HFF-Myc (cell line): ENCODE data around the gene CYTL1.
A peak's percentile ranks its signal among the peaks of the same experiment; 100 is the strongest.

ENCODE experiments used
- DNase-seq: peaks from one replicate; pipeline ENCODE4 v3.0.0-alpha.2; 2011; ENCODE audit warnings: low read depth; ENCODE audit errors: extremely low read depth
- H3K4me3 ChIP-seq: replicated peaks from 2 replicates; pipeline ENCODE4 v1.5.1; 2011; ENCODE audit warnings: low read depth, mild to moderate bottlenecking, control low read depth, low read length
- TF ChIP-seq, protein P1 (sequence below): IDR thresholded peaks from 2 replicates; pipeline ENCODE4 v1.5.1; 2012; ENCODE audit warnings: mild to moderate bottlenecking, low read depth, low read length, control low read depth; ENCODE audit errors: missing control alignments

The CYTL1 gene

GRCh38 chr4:5052204-5052702, 33.0 kb upstream of the CYTL1 start:
- DNase-seq = no peak
- TF ChIP-seq, protein P1, sequence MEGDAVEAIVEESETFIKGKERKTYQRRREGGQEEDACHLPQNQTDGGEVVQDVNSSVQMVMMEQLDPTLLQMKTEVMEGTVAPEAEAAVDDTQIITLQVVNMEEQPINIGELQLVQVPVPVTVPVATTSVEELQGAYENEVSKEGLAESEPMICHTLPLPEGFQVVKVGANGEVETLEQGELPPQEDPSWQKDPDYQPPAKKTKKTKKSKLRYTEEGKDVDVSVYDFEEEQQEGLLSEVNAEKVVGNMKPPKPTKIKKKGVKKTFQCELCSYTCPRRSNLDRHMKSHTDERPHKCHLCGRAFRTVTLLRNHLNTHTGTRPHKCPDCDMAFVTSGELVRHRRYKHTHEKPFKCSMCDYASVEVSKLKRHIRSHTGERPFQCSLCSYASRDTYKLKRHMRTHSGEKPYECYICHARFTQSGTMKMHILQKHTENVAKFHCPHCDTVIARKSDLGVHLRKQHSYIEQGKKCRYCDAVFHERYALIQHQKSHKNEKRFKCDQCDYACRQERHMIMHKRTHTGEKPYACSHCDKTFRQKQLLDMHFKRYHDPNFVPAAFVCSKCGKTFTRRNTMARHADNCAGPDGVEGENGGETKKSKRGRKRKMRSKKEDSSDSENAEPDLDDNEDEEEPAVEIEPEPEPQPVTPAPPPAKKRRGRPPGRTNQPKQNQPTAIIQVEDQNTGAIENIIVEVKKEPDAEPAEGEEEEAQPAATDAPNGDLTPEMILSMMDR = no peak
- H3K4me3 ChIP-seq = peak overlapping the region; percentile 49

DNA sequence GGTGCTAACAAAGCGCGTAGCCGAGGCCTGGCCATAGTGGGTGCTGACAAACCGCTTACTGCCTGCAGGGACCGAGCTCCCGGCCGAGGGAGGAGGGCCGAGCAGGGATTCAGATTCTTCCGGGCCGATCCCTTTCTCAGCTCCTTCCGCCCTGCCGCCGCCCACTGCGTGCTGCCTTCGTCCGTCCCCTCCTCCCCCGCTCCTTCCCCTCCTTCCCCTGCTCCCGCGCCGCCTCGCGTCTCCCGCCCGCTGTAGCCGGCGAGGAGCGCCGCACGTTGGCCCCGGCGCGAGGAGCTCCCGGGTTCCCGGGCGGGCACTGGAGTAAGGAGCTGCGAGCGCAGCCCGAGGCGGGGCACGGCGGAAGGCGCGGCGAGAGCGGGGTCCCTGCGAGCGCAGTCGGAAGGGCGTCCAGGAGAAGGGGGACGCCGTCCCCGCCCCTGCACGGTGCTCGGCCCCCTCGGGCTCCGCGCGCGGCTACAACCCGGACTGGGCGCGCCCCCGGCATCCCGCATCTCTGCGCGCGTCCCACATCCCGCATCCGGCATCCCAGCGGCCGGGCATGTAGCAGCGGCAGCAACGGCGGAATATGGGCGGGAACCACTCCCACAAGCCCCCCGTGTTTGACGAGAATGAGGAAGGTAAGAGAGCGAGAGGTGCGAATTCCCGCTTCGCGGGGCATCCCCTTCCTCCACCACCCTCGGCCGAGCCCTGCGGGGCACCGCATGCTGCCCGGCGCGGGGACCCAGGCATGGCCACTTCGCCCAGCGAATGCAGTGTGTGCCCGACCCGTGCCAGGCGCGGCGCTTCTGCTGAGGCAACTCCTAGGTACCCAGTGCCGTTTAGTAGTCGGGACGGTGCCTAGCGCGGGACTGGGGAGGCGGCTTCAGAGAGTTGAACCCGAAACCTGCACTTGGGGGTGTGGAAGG, 32.3 kb upstream of the CYTL1 start, which contains the start of gene STK32B:
STK32B (plus strand) TSS at position 203 of the 926 bp plus-strand sequence.
- peak within 1 kb of the TSS; percentile 49 for H3K4me3 ChIP-seq
- DNase-seq = no peak
- TF ChIP-seq, protein P1 = no peak

DNA sequence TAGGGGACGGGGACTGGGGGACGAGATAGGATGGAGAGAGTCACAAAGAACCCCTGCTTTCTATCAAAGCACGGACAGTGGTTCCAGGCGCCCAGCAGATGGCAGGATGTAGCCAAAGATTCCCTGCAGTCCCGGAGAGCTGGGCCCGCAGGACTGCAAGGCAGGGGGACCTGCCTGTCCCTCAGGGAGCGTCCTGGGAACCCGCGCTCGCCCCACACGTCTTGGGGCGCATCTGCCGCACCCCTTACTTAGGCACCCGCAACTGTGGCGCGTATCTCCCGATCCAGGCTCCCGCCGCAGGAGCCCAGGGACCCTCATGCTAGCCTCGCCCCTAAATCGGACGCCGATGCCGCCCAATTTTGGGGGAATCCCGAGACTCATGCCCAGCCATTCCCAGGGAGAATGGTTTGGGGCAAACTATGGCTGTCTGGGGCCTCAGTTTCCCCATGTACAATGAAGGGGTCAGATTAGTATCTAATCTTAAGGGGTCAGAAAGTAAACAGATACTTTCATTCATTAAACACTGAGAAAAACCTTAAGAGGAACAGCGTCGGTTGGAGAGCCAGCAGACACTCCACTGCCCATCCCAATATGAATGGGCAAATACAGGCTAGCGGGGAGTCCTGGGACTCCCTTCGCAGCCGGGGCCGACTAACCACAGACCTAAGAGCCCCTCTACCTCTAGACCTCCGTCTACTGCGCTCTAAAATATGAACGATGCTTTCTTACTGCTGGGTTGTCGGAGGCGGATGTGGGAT, 31.4 kb upstream of the CYTL1 start:
- no peak for DNase-seq
- peak overlapping the region; percentile 49 for H3K4me3 ChIP-seq

DNA sequence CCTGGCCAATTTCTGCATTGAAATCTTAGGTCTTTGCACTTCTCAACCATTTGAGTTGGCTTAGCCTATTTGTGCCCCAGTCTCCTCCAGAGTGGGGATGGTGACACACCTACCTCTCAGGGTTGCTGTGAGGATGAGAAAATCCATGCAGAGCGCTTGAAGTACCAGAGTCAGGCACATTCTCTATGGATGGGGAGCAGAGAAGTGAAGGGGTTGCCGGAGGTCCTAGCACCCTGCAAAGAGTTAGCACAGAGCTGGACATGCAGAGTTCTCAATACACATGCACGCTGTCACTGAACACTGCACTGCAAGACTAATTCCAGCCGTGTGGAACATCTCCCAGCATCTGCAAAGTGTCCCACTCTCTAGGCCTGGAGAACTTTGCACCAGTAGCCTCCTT, 29.5 kb upstream of the CYTL1 start:
- TF ChIP-seq, protein P1 = no peak
- no peak for DNase-seq
- no peak overlapping the region for H3K4me3 ChIP-seq

More for the DNA sequence above, 31.4 kb upstream of the CYTL1 start:
- TF ChIP-seq, protein P1 = peak; percentile 82

GRCh38 chr4:5045097-5045496, 25.8 kb upstream of the CYTL1 start:
- TF ChIP-seq, protein P1 = no peak
- H3K4me3 ChIP-seq = no peak overlapping the region
- DNase-seq = no peak

DNA sequence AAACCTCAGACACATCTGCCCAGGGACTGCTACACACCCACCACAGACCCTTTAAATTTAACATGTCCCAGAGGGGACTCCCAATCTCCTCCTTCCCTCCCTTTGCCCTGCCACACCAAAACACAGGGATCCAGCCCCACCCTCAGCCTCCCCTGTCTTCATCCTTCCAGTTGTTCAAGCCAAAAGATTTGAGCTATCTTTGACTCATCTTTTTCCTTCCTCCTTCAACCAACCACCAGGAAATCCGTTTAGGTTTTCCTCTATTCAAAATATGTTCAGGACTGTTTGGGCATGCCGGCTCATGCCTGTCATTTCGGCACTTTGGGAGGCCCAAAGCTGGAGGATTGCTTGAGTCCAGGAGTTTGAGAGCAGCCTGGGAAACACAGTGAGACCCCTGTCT, 25.1 kb upstream of the CYTL1 start:
- no peak overlapping the region for H3K4me3 ChIP-seq
- TF ChIP-seq, protein P1 = no peak
- DNase-seq = no peak
